Measurements from ENCODE around the gene DPP4.

The DPP4 gene

DNA sequence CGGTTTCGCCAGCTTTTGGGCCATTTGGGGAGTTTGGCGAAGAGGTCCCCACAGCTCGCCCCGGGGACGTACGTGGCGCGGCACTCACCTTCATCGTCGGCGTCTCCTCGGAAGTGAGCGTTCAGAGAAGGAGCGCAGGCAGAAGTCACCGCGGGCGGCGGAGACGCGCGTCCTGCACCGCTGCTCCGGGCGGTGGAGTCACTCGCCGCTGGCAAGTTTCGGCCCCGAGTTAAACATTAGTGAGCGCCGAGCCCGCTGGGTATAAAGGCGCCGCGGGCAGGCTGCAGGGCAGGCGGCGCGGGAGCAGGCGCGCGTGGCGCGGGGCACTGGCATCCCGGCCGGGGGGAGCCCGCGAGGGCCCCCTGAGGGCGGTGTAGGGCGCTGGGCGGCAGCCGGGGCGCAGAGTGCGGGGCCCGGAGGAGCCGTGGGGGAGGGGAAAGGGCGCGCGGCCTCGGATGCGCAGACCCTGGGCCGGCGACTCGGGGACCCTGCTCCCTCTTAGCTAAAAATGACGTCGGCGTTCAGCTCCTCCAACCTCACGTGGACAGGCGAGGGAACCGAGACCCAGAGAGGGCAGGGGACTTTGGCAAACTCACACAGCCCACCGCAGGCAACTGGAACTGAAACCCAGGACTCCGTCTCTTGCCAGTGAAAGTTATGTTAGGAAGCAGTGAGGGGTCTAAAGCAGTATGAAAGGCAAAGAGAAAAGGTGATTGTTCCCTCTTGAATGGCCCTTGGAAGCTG lies at the start of gene DPP4:
TSS of gene DPP4 (minus strand) at position 328 of the 744 bp plus-strand sequence. CDS start at position 94, 234 bp downstream.
- peaks cover 24% of the 10 kb centered on the region for H3K4me1 Mint-ChIP-seq
- peaks cover 7% of the 10 kb centered on the region for H3K9me3 Mint-ChIP-seq
- H3K4me3 Mint-ChIP-seq, result peak within 1 kb of the TSS; percentile 83
- peaks cover 25% of the 10 kb centered on the region for H3K27me3 Mint-ChIP-seq
- ATAC-seq, result peak; percentile 87
- peak within 1 kb of the TSS; percentile 65 for H3K27ac Mint-ChIP-seq
- H3K36me3 Mint-ChIP-seq, result no peaks in the 10 kb centered on the region

DNA sequence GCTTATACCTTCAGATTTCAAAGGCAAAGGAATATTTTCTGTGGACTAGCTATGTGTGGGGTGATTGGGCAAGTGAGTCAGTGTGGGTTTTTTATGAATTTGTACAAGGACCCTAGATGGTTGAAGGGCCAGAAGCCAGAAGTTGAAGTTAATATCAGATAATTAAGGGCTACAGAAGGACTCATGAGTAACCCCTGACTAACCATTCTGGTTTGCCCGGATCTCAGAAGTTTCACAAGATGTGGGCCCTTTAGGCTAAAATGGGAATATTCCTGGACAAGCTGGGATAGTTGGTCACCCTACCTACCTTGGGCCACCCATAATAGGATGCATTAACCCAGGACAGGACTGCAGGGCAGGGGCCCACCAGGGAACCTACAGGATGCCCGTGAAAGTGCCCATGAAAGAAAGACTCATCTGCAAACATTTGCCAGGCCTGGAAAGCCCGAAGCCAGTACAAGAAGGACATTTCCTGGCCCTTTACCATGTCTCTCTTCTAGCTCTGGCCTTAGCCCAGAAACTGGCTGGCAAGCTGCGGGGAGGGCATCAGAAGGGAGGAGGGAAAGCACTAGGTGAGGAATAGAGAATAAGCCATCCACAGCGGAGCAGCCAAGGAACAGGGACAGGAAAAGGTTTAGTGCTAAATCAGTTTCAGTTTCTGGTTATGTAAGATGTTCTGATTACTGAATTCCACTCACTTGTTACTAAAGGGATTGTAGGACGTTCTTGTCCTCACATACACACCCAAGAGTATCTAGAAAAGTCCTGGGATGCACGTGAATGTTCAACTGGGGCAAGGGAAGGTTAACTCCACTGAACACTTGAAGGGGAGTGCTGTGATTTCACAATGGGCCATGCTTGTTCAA lies 44.4 kb upstream of the DPP4 start:
- Mint-ChIP-seq H3K4me1 (peaks cover 5% of the 10 kb centered on the region), H3K27ac (no peak overlapping the region), H3K4me3 (no peak overlapping the region), H3K9me3 (no peaks in the 10 kb centered on the region), H3K36me3 (no peaks in the 10 kb centered on the region), H3K27me3 (no peaks in the 10 kb centered on the region)
- ATAC-seq, result no peak

DNA sequence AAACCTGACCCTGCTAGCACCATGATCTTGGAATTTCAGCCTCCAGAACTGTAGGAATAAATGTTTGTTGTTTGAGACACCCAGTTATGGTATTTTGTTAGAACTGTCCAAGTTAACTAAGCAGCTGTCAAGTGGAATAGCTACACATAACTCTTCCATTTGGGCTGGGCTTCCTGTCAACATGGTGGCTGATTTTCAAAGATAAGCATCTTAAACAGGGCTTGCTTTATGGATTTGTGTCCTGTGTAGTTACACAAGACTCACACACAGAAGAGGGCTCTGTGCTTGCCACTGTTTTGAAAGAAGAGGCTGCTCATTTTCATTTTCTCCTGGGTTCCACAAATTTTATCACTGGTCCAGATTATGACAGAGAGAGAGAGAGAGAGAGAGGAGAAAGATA lies 42.3 kb upstream of the DPP4 start:
- no peaks in the 10 kb centered on the region for H3K27me3 Mint-ChIP-seq

DNA sequence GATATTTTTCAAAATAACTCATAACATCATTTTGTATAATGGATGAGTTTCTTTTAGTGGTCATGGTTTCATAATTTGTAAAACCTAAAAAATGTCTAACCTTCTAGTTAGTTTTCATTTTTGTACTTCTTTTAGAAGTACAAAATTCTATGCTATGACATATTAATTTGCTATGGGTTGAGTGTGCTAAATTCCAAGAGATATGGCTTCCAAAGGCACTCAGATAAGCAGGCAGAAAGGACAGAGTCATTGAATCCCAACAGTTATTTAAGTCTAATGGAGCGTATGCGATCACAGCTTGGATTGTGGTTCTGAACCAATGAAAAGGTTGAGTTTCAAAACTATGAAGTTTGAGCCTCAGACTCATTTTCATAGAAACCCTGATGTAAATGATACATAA lies 41.1 kb upstream of the DPP4 start:
- no peaks in the 10 kb centered on the region for H3K27me3 Mint-ChIP-seq
- no peak for ATAC-seq
- no peak overlapping the region for H3K4me3 Mint-ChIP-seq
- no peak overlapping the region for H3K27ac Mint-ChIP-seq
- H3K9me3 Mint-ChIP-seq, result no peaks in the 10 kb centered on the region
- peaks cover 5% of the 10 kb centered on the region for H3K4me1 Mint-ChIP-seq
- no peaks in the 10 kb centered on the region for H3K36me3 Mint-ChIP-seq

More for the DNA sequence above, 42.3 kb upstream of the DPP4 start:
- no peak for ATAC-seq
- H3K4me1 Mint-ChIP-seq, result peaks cover 5% of the 10 kb centered on the region
- no peak overlapping the region for H3K27ac Mint-ChIP-seq
- no peak overlapping the region for H3K4me3 Mint-ChIP-seq
- H3K9me3 Mint-ChIP-seq, result no peaks in the 10 kb centered on the region
- H3K36me3 Mint-ChIP-seq, result no peaks in the 10 kb centered on the region

DNA sequence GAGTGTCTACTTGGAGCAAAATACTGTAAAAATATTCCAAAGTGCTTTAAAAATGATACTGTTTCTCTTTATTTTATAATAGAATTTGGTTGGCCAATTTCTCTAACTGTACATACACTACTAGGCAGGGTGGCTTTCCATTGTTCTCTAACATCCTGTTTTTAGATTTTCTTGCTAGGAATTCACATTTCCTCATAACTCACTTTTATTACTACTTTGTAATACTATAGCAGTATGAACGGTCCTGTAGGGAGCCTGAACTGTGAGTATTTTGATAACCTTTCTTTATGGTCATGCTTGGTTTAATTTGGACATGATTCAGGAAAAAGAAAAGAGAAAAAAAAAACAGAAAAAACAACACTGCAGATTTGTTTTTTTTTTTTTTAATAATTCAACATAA lies 40.3 kb upstream of the DPP4 start:
- Mint-ChIP-seq H3K4me3 (no peak overlapping the region), H3K27me3 (no peaks in the 10 kb centered on the region), H3K36me3 (no peaks in the 10 kb centered on the region), H3K27ac (no peak overlapping the region), H3K4me1 (peaks cover 5% of the 10 kb centered on the region), H3K9me3 (no peaks in the 10 kb centered on the region)
- ATAC-seq, result no peak

DNA sequence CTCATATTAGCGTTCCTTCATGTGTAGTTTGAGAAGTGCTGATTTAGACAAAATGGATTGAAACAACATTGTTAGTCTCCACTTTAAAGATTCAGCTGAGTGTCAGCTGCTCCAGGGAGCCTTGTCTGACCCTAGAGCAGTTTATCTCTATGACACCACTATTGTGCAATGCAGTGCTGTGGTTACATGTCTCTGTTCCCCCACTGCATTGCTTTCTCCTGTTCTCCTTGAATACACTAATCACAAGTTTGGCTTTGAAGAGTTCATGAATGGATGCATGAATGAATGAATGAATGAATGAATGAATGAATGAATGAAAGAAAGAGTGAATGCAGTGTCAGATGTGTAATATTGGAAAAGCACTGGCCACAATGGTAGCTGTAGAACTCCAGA lies 39.8 kb upstream of the DPP4 start:
- H3K4me1 Mint-ChIP-seq, result peaks cover 5% of the 10 kb centered on the region
- H3K36me3 Mint-ChIP-seq, result no peaks in the 10 kb centered on the region
- no peak overlapping the region for H3K4me3 Mint-ChIP-seq
- no peak for ATAC-seq
- H3K9me3 Mint-ChIP-seq, result no peaks in the 10 kb centered on the region
- H3K27me3 Mint-ChIP-seq, result no peaks in the 10 kb centered on the region
- no peak overlapping the region for H3K27ac Mint-ChIP-seq

DNA sequence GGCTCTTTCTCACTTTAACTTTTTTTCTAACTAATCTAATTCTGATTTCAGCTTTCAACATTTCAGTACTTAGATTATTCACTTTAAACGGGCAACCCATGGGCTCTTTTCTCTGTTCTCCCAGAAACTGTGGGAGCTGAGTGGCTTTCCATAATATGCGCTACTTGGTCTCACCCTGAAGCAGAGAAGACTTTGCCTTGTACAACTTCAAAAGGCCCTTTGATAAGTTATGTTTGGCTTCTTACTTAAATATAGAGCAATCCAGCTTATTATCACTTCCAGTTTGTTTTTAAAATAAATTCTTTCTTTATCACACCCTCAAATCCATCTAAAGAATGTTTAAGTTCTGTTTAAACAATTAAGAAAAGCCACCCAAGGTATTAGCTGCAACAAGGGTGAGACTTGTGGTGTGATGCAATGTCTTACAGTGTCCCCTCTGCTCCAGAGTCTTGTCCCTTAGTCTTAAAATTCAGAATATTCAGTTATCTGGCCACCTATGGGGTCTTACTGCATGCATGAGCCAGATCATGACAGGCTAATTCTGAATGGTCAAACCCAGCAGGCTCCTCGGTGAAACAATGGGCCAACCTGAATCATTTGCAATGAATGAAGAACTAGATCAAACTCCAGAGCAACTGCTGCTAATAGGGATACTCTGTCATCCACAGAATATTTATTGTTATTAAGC lies 39.2 kb upstream of the DPP4 start:
- Mint-ChIP-seq H3K4me3 (no peak overlapping the region), H3K27me3 (no peaks in the 10 kb centered on the region), H3K27ac (no peak overlapping the region), H3K36me3 (no peaks in the 10 kb centered on the region), H3K9me3 (no peaks in the 10 kb centered on the region), H3K4me1 (peaks cover 3% of the 10 kb centered on the region)
- no peak for ATAC-seq

DNA sequence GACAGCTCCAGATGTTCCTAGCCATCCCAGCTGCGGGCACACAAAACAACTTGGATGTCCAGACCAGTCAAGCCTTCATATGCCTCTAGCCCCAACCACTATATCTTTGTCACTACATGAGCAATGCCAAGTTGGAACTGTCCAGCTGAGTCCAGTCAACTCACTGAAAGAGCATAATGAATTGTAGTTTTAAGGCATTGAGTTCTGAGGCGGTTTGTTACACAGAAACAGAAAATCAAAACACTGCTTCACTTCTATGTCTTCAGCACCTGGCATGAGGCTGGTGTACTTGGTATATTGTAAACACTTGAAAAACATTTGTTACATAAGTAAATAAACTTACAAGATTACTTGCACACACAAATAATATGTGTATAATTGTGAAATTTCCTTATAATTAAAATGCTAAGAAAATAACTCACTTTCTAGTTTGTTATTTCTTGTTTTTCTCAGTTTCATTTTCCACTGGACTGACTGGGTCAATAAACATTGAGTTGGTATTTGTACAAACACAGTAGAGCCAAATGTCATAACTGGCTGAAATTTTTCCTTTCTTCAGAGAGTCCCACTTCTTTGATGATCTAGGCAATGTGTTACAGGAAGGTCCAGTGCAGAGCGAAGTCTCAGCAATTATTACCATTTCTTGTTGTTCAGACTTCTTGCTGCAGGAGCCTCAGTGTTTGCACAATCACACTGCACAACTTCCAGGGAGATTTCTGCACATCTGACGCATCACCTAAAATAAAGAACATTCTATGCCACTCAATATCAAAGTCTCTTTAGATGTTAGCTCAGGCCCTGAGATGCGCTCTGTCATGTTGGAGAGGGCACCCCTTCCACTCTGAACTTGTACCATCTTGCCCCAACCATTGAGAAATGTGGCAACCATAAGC lies 38.2 kb upstream of the DPP4 start:
- no peaks in the 10 kb centered on the region for H3K27me3 Mint-ChIP-seq
- peaks cover 7% of the 10 kb centered on the region for H3K4me1 Mint-ChIP-seq
- no peak for ATAC-seq
- H3K4me3 Mint-ChIP-seq, result no peak overlapping the region
- no peak overlapping the region for H3K27ac Mint-ChIP-seq
- H3K9me3 Mint-ChIP-seq, result no peaks in the 10 kb centered on the region
- no peaks in the 10 kb centered on the region for H3K36me3 Mint-ChIP-seq

DNA sequence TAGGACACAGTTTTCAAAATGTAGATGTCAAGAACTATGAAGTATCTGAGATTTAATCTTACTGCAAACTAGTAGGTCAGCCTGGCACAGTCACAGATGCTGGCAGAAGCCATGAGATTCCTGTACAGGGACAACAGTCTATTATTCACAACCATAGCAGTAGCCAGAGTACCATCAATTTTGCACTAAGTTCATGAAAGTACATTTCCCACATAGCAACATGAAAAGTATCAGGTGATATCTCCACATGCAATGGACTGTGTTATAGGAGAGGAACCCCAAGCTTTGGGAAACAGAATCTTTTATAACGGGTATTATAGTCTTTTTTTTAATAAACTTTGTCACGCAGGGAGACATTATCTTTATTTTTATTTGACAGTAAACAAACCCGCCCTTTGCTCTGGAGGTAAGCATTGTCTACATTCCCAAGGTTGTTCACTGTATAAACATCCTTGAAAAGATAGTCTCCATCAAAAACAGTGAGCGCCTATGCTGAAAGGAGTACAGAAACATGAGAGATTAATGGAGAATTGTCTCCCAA lies 33.4 kb upstream of the DPP4 start:
- Mint-ChIP-seq H3K36me3 (no peaks in the 10 kb centered on the region), H3K27ac (peak overlapping the region; percentile 18), H3K9me3 (no peaks in the 10 kb centered on the region)

DNA sequence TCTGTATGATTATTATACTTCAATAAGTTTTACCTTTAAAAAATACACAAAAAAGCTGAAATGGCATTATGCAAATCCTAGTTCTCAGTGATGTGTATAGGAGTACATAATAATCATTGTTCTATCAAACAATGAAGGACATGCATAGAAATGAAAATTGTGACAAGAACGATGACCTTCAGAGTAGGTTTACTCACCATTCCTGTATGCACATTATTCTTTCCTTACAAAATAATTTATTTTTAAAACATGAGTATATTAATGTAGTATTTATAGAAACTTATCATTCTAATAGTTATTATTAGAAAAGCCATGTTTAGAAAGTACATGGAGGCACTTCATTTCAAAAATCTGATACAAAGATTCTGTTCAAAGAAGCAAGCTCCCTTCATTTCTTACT lies 32.7 kb upstream of the DPP4 start:
- Mint-ChIP-seq H3K36me3 (no peaks in the 10 kb centered on the region), H3K27me3 (peaks cover 13% of the 10 kb centered on the region), H3K4me1 (peaks cover 7% of the 10 kb centered on the region), H3K4me3 (no peak overlapping the region), H3K27ac (no peak overlapping the region), H3K9me3 (no peaks in the 10 kb centered on the region)
- ATAC-seq, result no peak

More for the DNA sequence above, 33.4 kb upstream of the DPP4 start:
- peaks cover 6% of the 10 kb centered on the region for H3K27me3 Mint-ChIP-seq
- H3K4me3 Mint-ChIP-seq, result no peak overlapping the region
- peaks cover 7% of the 10 kb centered on the region for H3K4me1 Mint-ChIP-seq
- ATAC-seq, result no peak

DNA sequence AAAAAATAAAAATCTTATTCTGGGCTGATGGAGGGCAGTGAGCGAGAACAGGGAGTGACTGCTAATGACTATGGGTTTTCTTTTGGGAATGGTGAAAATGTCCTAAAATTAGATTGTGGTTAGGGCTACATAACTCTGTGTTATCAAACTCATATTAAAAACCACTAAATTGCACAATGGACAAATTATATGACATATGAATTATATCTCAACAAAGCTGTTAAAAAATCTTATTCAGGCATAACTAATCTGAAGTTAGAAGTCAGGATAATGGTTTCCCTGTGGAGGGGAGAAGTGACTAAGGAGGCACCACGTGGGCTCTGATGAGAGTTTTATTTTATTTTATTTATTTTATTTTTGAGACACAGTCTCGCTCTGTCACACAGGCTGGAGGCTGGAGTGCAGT lies 32.1 kb upstream of the DPP4 start:
- Mint-ChIP-seq H3K4me3 (no peak overlapping the region), H3K9me3 (no peaks in the 10 kb centered on the region), H3K27me3 (peaks cover 14% of the 10 kb centered on the region), H3K4me1 (peaks cover 7% of the 10 kb centered on the region), H3K27ac (no peak overlapping the region), H3K36me3 (no peaks in the 10 kb centered on the region)
- no peak for ATAC-seq

DNA sequence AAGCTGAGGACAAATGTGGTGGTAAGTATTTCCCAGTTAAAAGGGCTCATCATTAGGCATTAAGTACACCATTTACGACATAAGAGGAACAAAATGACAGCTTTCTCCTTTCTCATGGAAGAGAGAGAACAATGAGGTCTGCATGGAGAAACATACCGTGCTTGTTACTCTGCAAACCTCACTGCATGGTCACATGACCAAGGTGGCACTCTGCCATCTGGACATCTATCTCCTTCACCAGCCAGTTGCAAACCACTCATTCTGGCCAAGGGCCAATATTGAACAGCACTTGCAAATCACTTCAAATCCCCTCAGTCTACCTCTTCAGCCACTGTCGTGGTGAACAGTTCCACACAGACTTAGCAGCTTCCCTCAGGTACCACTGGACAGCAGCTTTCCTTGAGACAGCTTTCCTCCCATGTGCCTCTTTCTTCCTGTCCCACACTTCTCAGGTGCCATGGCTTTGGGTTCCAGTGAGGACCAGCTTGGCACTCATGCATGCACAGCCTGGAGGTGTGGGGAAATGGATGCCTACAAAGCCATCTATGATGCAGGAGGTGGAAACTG lies 29.5 kb upstream of the DPP4 start:
- no peak overlapping the region for H3K27ac Mint-ChIP-seq
- no peaks in the 10 kb centered on the region for H3K36me3 Mint-ChIP-seq
- peaks cover 7% of the 10 kb centered on the region for H3K4me1 Mint-ChIP-seq
- no peak for ATAC-seq
- no peak overlapping the region for H3K4me3 Mint-ChIP-seq
- no peaks in the 10 kb centered on the region for H3K9me3 Mint-ChIP-seq
- H3K27me3 Mint-ChIP-seq, result peaks cover 14% of the 10 kb centered on the region

DNA sequence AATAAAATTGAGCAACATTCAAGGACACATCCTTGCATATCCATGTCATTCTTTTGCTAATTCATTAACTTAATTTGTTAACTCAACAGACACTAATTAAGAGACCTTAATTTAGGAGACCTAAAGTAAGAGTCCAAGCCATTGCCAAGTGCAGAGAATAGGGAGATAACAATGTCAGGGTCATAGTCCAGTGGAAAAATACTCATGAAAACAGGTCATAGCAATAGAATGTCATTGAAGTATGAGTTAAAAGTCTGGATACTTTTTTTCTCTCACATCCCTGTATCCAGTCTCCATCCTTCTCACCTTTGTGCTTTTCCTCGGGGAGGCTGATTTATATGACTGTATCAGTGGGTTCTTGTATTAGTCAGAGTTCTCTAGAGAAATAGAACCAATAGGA lies 26.6 kb upstream of the DPP4 start:
- Mint-ChIP-seq H3K4me3 (no peak overlapping the region), H3K9me3 (no peaks in the 10 kb centered on the region), H3K36me3 (no peaks in the 10 kb centered on the region), H3K27ac (no peak overlapping the region), H3K27me3 (peaks cover 28% of the 10 kb centered on the region), H3K4me1 (no peaks in the 10 kb centered on the region)
- ATAC-seq, result no peak

DNA sequence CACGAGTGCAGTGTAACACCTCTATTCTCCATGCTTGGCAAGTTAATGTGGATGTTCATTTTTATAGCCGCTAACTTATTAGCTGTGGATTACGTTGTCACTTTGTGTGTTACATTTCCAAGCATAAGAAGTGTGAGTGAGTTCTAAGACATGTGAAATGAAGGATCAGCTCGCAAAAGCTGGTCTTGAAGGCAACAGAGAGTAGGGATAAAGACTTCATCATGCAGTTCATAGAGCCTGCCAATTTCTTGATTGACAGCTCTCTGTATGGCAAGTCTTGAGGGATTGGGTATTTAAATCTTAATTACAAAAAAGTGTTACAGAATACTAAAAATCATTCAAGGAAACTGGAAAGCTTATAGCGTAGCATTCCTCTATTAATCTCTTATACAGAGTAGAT lies 25.8 kb upstream of the DPP4 start:
- ATAC-seq, result no peak

More for the DNA sequence above, 25.8 kb upstream of the DPP4 start:
- H3K27me3 Mint-ChIP-seq, result peaks cover 28% of the 10 kb centered on the region
- H3K4me1 Mint-ChIP-seq, result no peaks in the 10 kb centered on the region
- no peak overlapping the region for H3K27ac Mint-ChIP-seq
- no peak overlapping the region for H3K4me3 Mint-ChIP-seq
- no peaks in the 10 kb centered on the region for H3K9me3 Mint-ChIP-seq
- H3K36me3 Mint-ChIP-seq, result no peaks in the 10 kb centered on the region

All from stimulated activated memory B cell treated with anti-CD40 and anti-IgM and Interleukin-4, amounts not matched to agents 10 μg/mL and 1 μg/mL and 100 μg/mL, for 72 hours (primary cell).